ENCODE results near the gene C19orf73. TPM values are rescaled to one million over a fixed set of nuclear protein-coding genes. Genes with fewer than 3 reads are reported as not detected.

Gene C19orf73, protein sequence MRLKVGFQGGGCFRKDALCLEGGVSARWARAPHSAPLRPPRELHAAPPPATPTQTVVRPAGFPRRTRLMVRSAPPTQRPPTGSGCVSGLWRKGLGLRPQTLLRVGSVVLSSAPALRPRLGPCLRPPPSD
- 5.9 and 6.0 TPM in 2 replicates for total RNA-seq (2014; rRNA removed; shearing (Covaris generic))

DNA sequence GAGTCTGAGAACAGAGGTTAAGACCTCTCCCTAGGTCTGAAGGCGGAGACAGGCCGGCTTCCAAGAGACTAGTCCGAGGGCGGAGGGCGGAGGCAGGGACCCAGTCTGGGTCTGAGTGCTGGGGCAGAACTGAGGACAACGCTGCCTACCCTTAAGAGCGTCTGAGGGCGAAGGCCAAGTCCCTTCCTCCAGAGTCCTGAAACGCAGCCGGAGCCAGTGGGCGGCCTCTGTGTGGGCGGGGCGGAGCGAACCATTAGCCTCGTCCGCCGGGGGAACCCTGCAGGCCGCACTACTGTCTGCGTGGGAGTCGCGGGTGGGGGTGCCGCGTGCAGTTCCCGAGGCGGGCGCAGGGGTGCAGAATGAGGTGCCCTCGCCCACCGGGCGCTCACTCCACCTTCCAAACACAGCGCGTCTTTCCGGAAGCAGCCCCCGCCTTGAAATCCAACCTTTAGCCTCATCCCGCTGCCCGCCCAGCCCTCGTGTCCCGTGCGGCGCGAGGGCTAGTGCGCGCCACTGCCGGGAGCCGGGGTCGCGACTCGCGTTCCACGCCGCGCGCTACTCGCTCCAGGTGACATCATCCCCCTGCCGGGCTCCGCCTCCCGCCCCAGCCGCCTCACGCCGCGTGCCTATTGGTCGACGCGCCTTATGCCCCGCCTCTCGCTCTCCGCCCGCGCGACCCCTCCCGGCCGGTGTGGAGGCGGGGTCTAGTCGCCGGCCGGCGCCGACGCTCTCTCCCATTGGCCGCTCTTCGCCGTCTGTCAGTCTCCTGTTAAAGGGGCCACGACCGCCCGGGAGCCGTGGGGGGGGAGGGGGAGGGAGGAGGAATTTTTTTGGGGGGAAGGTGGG lies at the start of gene C19orf73:
TSS of gene C19orf73 (minus strand) at position 579 of the 846 bp plus-strand sequence. CDS start at position 458, 121 bp downstream.
- peak; percentile 98 for DNase-seq (ENCODE audit: low spot score)

DNA sequence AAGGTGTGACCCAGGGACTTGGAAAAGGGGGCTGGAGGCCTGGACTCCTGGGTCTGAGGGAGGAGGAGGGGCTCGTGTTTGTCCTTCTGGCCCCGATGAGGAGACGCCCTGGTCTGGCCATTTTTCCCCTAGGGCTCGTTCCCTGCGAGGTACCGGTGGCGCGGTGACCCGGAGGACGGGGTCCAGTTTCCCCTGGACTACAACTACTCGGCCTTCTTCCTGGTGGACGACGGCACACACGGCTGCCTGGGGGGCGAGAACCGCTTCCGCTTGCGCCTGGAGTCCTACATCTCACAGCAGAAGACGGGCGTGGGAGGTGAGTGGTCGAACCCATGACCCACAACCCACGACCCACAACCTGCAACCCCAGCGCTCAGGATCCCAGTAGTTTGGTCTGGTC lies 49.5 kb upstream of the C19orf73 start:
- DNase-seq (ENCODE audit: low spot score), result no peak

GRCh38 chr19:49167857-49168409 lies 49.0 kb upstream of the C19orf73 start:
- DNase-seq (ENCODE audit: low spot score), result no peak

GRCh38 chr19:49165865-49166301 lies 46.9 kb upstream of the C19orf73 start:
- DNase-seq (ENCODE audit: low spot score), result no peak

GRCh38 chr19:49165111-49165750 lies 46.3 kb upstream of the C19orf73 start:
- DNase-seq (ENCODE audit: low spot score), result peak; percentile 49

DNA sequence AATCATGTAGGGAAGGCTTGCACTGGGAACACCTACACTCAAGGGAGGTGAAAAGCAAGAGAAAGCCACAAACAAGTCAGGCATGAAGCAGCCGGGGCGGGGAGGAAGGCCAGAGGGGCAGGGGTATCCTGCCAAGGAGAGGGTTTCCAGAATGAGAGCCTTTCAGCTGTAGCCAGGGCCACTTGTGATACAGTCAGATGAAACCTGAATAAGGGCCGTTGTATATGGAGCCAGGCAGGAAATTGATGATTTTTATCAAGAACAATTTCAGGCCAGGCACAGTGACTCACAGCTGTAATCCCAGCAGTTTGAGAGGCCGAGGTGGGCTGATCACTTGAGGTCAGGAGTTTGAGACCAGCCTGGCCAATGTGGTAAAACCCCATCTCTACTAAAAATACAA lies 43.0 kb upstream of the C19orf73 start:
- DNase-seq (ENCODE audit: low spot score), result no peak

DNA sequence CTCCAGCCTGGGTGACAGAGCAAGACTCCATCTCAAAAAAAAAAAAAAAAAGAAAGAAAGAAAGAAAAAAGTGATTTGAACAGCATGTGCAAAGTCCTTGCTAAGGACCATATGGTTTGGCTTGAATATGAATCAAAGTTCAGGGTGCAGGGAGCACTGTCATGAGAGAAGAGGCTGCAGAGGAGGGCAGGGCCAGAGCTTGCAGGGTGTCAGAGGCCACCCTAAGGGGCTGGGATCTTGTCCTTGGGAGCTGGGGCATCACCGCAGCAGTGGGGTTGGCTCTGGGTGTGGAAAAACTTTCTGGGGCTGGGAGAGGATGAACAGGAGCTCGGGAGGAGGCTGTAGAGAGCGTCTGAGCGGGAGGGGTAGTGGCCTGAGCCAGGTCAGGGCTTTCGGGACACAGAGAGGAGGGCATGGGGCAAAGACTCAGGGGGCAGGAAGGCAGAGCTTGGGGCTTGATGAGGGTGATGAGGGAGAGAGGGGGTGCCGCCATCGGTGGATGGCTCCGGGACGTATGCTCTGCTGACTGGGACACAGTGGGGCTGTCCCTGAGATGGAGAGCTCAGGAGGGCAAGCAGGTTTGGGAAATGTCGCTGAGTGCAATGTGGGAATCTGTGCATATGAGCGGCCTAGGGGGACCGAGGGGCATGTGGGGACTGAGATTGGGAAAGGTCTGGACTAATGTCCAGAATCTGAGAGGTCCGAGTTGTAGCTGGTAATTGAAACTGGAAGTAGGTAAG lies 41.7 kb upstream of the C19orf73 start:
- DNase-seq (ENCODE audit: low spot score), result no peak

DNA sequence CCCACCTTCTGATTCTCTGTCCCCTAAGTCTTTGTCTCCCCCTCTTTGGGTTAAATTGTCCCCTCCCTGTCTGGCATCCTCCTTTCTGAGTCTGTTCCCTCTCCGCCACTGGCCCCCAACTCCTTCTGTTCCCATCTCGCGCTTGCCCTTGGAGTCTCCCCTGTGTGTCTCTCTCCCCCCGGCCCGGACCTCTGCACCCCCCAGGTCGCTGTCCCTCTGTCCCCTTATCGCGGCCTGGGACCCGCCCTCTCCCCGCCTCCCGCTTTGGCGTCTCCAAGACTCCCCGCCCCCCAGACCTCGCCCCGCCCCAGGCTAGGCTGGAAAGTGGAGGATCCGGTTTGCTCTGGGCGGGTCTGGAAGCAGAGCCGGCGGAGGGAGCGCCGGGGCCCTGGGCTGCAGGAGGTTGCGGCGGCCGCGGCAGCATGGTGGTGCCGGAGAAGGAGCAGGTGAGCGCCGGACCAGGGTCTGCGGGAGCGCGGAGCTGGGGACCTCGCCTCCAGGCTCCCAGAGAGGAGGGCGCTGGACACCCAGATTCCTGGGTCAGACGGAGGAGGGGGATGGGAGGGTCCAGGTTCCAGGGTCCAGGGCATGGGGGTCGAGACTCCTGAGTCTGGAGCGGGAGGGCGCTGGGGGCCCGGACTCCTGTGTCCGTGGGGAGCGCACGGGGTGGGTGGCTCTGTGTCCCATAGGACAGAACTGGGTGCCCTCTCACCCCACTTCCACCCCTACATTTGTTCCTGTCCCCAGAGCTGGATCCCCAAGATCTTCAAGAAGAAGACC lies 38.7 kb upstream of the C19orf73 start, which contains the start of gene TRPM4:
TSS of gene TRPM4 (plus strand) at position 348 of the 780 bp plus-strand sequence. CDS start at position 423, 75 bp downstream.
- DNase-seq (ENCODE audit: low spot score), result peak; percentile 98

GRCh38 chr19:49155820-49156346 lies 36.9 kb upstream of the C19orf73 start:
- no peak for DNase-seq (ENCODE audit: low spot score)

DNA sequence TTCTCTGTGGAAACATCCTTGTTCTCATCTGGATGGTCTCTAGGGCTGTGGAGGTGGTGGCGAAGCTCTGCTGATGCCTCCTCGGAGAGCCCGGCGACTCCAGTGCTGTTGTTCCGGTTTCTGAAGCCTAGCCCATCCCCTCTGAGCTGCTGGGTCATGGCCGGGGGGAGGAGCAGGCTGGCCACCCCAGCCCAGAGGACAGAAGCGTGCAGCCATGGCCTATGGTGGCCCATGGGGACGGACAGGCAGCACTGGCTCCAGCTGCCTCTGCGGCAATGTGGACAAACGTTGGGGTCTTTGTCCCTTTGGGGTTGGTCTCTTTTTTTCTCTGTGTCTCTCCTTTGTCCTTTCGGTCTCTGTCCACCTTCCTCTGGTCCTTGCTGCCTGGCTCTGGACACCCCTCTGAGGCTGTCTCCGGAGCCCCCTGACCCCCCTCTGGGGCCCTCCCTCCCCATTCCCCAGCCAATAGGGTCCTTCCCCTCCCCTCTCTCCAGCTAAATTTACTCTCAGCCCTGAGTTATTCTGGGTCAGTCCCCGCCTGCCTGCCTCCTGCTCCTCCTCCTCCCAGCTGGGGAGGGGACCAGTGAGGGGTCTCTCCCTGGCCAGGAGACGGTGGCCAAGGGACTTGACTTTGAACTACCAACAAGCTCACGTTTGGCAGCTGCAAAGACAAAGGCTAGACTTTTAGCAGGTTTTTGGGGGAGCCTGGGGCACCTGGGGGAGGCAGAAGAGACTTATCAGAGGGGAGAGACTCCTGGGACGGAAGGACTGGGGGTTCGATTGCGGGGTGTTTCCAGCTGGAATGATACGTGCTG lies 36.3 kb upstream of the C19orf73 start, which contains the start of gene HRC:
TSS of gene HRC (minus strand) at position 392 of the 815 bp plus-strand sequence. CDS start at position 233, 159 bp downstream.
- no peak for DNase-seq (ENCODE audit: low spot score)

GRCh38 chr19:49154279-49154678 lies 35.3 kb upstream of the C19orf73 start:
- no peak for DNase-seq (ENCODE audit: low spot score)

DNA sequence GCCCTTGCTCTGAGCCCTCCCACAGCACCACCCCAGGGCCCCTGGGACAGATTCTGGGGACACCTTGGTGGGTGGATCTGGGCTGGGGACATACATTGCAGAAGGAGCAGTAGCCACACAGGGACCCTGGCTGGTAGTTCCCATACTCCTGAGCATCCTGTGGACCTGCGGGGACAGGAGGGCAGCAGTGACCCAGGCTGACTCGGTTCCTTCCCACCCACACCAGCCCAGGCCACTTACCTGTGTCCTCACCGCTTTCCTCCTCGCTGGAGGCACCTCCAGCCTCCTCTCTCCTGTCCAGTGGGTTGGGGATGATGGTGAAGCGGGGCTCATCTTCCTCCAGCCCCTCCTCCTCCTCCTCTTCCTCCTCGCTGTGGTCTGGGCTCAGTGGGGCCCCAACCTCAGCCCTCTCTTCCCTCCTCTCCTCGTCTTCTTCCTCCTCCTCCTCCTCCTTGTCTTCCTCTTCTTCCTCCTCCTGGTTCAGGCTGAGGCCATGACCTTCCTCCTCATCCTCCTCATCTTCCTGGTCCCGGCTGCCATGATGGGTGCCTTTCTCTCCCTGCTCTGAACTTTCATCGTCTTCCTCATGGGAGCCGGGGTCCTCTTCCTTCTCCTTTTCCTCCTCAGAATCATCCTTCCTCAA lies 34.3 kb upstream of the C19orf73 start:
- DNase-seq (ENCODE audit: low spot score), result no peak

GRCh38 chr19:49152119-49152550 lies 33.2 kb upstream of the C19orf73 start:
- no peak for DNase-seq (ENCODE audit: low spot score)

DNA sequence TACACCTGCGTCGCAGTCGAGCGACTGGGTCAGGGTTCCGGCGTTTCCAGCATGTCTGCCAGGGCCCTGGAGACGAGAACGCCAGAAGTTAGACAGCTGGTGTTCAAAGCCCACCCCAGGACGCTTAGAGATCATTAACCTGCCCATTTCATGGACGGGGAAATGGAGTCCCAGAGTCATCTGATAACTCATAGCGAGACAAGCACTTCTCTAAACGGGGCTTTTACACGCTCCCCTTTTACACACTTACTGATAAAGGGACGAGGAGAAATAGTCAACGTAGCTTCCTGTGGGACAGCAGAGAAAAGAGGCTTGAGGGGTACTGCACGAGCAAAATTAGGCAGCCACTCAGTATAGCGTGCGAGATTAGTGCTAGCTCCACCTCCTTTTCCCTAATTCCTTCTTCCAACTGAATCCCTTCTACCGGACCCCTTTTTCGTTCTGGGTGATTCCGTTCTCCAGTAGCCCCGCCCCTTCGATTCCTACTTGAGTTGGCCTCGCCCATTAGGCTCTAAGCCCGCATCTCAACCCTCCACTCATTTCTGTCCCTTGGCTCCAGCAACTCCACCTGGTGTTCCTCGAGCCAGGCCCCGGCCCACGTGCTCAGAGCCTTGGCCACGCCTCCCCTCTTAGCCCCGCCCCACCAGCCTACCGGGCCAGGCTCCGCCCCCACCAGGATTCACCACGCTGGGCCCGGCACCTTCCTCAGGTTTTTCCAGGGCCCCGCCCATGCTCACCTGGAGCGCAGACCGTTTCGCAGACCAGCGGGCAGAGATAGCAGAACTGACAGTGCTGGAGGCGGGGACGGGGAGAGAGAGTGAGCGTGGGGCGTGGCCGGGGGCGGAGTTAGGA lies 32.5 kb upstream of the C19orf73 start:
- DNase-seq (ENCODE audit: low spot score), result peak; percentile 100

- DNase-seq (ENCODE audit: low spot score), result no peak
These were observed 32.0 kb upstream of the C19orf73 start for GRCh38 chr19:49150944-49151243.

DNA sequence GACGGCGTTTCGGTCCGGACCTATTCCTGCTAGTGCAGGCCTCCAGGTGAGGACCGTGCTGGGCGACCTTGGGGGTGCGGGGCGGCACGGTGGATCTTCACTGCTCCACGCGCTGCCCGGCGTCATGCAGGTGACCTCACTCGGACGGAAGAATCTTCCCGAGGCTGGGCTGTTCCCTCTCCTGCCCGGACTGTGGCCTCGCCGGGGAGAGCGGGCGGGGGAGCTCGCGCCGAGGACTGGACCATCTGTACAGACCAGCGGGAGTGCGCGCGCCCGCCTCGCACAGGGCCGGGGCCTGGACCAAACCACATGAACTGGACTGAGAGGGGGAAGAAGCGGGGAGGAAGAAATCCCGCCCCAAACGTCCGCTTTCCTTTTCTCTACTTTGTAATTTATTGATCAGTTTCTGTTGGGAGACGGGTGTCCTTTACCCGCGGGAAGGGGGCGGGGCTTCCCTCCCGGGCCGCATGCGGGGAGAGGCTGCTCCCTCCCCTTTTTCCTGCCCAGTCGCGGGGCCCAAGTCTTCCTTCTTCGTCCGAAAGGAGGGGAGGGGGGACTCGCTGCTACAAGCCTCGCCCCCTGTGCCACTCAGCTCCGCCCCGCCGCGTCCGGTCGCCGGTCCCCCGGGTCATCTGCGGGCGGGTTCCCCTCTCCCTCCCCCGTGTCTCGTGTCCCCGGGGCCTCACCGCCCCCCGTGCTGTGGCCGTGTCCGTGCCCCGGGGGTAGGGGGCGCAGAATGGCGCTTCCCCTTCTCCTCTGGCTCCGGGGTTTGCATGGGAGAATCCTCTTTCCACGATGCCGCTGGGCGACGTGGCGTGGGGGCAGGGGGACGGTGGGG lies 31.4 kb upstream of the C19orf73 start:
- DNase-seq (ENCODE audit: low spot score), result peak; percentile 97

- peak; percentile 95 for DNase-seq (ENCODE audit: low spot score)
These were observed 30.7 kb upstream of the C19orf73 start for GRCh38 chr19:49149652-49150105.

All from HT-29 (cell line).